ENCODE measurements around the gene SPATA16.

DNA sequence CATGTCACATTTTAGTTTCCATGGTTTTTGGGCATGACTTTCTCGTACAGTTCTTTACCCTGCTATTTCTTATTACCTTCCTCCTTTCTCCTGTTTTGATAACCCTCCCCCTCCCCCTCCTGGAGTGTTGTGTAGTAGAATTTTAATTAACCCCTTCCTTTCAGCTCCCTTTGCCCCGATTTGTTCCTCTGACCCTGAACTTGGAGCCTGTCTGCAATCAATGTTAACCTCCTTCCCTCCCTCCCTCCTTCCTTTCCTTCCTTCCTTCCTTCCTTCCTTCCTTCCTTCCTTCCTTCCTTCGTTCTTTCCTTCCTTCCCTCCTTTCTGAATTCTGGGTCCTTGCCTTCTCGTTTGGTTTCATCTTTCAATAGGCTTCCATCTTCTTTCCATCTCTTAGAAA is 300.1 kb downstream of the SPATA16 start:
- TF ChIP-seq, protein P1, sequence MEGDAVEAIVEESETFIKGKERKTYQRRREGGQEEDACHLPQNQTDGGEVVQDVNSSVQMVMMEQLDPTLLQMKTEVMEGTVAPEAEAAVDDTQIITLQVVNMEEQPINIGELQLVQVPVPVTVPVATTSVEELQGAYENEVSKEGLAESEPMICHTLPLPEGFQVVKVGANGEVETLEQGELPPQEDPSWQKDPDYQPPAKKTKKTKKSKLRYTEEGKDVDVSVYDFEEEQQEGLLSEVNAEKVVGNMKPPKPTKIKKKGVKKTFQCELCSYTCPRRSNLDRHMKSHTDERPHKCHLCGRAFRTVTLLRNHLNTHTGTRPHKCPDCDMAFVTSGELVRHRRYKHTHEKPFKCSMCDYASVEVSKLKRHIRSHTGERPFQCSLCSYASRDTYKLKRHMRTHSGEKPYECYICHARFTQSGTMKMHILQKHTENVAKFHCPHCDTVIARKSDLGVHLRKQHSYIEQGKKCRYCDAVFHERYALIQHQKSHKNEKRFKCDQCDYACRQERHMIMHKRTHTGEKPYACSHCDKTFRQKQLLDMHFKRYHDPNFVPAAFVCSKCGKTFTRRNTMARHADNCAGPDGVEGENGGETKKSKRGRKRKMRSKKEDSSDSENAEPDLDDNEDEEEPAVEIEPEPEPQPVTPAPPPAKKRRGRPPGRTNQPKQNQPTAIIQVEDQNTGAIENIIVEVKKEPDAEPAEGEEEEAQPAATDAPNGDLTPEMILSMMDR (IDR thresholded peaks at IDR 0.05), result no peak
- no peak for TF ChIP-seq POLR2A (IDR thresholded peaks at IDR 0.05)

All from lower leg skin (tissue), 3 donors.